HepG2 (cell line): ENCODE data around the gene ROM1. TPM values are rescaled to one million over a fixed set of nuclear protein-coding genes. Genes with fewer than 3 reads are reported as not detected.

ENCODE experiments used
- BORCS8-MEF2B ChIP-seq: sonication (generic); formaldehyde crosslinking; IDR thresholded peaks from 2 replicates; pipeline ENCODE4 v1.8.0; 2022; ENCODE audit warnings: mild to moderate bottlenecking, missing genetic modification reagents
- CC2D1A ChIP-seq: sonication (generic); formaldehyde crosslinking; IDR thresholded peaks from 2 replicates; pipeline ENCODE4 v1.8.1; 2023; ENCODE audit warnings: mild to moderate bottlenecking, missing genetic modification reagents
- FOXP1 ChIP-seq, 2 experiments: fragments of 450-650 bp in 1 of 2; IDR thresholded peaks; 2 replicates each; pipeline ENCODE4 v1.6.1; 2017 to 2018; ENCODE audit warnings: antibody characterized with exemption in 1 of 2
- SETDB1 ChIP-seq: sonication (generic); formaldehyde crosslinking; IDR thresholded peaks from 2 replicates; pipeline ENCODE4 v1.5.1; 2020; ENCODE audit warnings: missing genetic modification reagents, mild to moderate bottlenecking, borderline replicate concordance
- SNAI1 ChIP-seq: sonication (generic); formaldehyde crosslinking; IDR thresholded peaks from 2 replicates; pipeline ENCODE4 v1.5.0; 2020; ENCODE audit warnings: mild to moderate bottlenecking, missing genetic modification reagents, borderline replicate concordance
- TCF7L2 ChIP-seq: IDR thresholded peaks from 2 replicates; pipeline ENCODE4 v1.6.1; 2011; ENCODE audit warnings: mild to moderate bottlenecking, low read depth, low read length, moderate library complexity
- XRCC5 ChIP-seq: fragments of 200-400 bp; formaldehyde crosslinking; optimal IDR thresholded peaks from 2 replicates; pipeline ENCODE3; 2017; ENCODE audit warnings: mild to moderate bottlenecking, low read length
- ZNF501 ChIP-seq: sonication (generic); formaldehyde crosslinking; IDR thresholded peaks from 2 replicates; pipeline ENCODE4 v1.5.1; 2020; ENCODE audit warnings: mild to moderate bottlenecking, moderate library complexity, missing genetic modification reagents
- polyA plus RNA-seq, 8 experiments: library from polyadenylated mRNA; depleted of rRNA in 3 of 8; stranded (reverse) in 7 of 8; unstranded in 1 of 8; fragments of >200 nt; fragmentation: Illumina TruSeq in 4 of 8; extraction: Trizol in 4 of 8; gene quantifications; 2 replicates each; pipeline versions ENCODE4 v1.2.1 to v1.2.3, GENCODE V29; 2011 to 2016; ENCODE audit warnings: low read depth in 4 of 8, missing spikeins in 1 of 8, mixed read lengths in 1 of 8; ENCODE audit not compliant: insufficient read depth in 1 of 8
- total RNA-seq, 5 experiments: library from RNA; depleted of rRNA; stranded (reverse); fragments of >200 nt; fragmentation: Illumina TruSeq; extraction: Trizol; gene quantifications; 2 replicates each; pipeline ENCODE4 v1.2.3, GENCODE V29; 2016; ENCODE audit warnings: low read depth in 1 of 5
- TF ChIP-seq, protein P1 (sequence below): sonication (generic); formaldehyde crosslinking; IDR thresholded peaks from 2 replicates; pipeline ENCODE4 v1.8.0; 2022; ENCODE audit warnings: mild to moderate bottlenecking, missing genetic modification reagents; ENCODE audit not compliant: insufficient replicate concordance
- TF ChIP-seq, protein P2 (sequence below): sonication (generic); formaldehyde crosslinking; IDR thresholded peaks from 2 replicates; pipeline ENCODE4 v1.5.0; 2020; ENCODE audit warnings: missing genetic modification reagents
- TF ChIP-seq, protein P3 (sequence below): sonication (generic); formaldehyde crosslinking; IDR thresholded peaks from 2 replicates; pipeline ENCODE4 v1.5.0; 2020; ENCODE audit warnings: mild to moderate bottlenecking, missing genetic modification reagents, borderline replicate concordance
- TF ChIP-seq, protein P4 (sequence below): sonication (generic); formaldehyde crosslinking; IDR thresholded peaks from 2 replicates; pipeline ENCODE4 v1.4.0; 2020; ENCODE audit warnings: mild to moderate bottlenecking, missing genetic modification reagents, borderline replicate concordance

ROM1 gene
- total and polyA plus RNA-seq, 2 of the 13 experiments (the other 11 are each of a cell fraction or from before 2014, with no cell fraction given) = 1.2 to 2.4 TPM

DNA sequence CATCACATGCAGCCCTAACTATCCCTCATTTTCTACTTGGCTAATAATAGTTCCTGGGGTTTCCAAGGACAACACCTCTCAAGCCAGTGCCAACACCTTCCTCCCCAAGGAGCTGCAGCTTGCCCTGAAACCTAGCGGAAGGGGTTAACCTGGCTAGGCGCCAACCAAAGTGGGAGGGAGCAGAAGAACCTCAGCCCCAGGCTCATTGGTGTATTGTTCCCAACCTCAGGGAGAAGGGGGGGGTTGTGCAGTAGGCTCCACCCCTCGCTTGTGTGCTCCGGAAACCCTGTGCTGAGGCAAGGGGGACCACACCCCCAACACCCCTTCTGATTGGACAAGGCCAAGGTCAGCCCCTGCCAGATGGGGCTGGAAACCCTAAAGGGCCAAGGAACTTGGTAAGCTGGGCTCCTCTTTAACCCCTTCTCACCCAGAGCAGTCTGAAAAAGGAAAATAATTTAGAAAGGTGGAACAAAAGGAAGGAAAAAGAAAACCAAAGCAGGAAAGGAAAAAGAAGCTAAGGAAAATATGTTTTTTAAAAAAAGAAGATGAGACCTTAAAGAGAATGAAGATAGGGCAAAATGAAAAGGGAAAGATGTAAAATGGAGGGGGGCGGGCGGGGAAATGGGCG lies 13.9 kb upstream of the ROM1 start (continued):
- TF ChIP-seq, protein P1, sequence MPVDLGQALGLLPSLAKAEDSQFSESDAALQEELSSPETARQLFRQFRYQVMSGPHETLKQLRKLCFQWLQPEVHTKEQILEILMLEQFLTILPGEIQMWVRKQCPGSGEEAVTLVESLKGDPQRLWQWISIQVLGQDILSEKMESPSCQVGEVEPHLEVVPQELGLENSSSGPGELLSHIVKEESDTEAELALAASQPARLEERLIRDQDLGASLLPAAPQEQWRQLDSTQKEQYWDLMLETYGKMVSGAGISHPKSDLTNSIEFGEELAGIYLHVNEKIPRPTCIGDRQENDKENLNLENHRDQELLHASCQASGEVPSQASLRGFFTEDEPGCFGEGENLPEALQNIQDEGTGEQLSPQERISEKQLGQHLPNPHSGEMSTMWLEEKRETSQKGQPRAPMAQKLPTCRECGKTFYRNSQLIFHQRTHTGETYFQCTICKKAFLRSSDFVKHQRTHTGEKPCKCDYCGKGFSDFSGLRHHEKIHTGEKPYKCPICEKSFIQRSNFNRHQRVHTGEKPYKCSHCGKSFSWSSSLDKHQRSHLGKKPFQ = no peak
- TF ChIP-seq XRCC5 (peak; percentile 84), ZNF501 (CRISPR knock-in tag) (peak; percentile 39; the same call in 1 of the 2 replicates), BORCS8-MEF2B (CRISPR knock-in tag) (no peak), TCF7L2 (no peak), SNAI1 (CRISPR knock-in tag) (no peak), SETDB1 (CRISPR knock-in tag) (no peak), FOXP1 (IDR thresholded peaks at IDR 0.05) (no peak), FOXP1 (CRISPR knock-in tag; IDR thresholded peaks at IDR 0.05) (no peak), CC2D1A (CRISPR knock-in tag) (no peak)
- TF ChIP-seq, protein P2, sequence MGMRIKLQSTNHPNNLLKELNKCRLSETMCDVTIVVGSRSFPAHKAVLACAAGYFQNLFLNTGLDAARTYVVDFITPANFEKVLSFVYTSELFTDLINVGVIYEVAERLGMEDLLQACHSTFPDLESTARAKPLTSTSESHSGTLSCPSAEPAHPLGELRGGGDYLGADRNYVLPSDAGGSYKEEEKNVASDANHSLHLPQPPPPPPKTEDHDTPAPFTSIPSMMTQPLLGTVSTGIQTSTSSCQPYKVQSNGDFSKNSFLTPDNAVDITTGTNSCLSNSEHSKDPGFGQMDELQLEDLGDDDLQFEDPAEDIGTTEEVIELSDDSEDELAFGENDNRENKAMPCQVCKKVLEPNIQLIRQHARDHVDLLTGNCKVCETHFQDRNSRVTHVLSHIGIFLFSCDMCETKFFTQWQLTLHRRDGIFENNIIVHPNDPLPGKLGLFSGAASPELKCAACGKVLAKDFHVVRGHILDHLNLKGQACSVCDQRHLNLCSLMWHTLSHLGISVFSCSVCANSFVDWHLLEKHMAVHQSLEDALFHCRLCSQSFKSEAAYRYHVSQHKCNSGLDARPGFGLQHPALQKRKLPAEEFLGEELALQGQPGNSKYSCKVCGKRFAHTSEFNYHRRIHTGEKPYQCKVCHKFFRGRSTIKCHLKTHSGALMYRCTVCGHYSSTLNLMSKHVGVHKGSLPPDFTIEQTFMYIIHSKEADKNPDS = no peak
- TF ChIP-seq, protein P3, sequence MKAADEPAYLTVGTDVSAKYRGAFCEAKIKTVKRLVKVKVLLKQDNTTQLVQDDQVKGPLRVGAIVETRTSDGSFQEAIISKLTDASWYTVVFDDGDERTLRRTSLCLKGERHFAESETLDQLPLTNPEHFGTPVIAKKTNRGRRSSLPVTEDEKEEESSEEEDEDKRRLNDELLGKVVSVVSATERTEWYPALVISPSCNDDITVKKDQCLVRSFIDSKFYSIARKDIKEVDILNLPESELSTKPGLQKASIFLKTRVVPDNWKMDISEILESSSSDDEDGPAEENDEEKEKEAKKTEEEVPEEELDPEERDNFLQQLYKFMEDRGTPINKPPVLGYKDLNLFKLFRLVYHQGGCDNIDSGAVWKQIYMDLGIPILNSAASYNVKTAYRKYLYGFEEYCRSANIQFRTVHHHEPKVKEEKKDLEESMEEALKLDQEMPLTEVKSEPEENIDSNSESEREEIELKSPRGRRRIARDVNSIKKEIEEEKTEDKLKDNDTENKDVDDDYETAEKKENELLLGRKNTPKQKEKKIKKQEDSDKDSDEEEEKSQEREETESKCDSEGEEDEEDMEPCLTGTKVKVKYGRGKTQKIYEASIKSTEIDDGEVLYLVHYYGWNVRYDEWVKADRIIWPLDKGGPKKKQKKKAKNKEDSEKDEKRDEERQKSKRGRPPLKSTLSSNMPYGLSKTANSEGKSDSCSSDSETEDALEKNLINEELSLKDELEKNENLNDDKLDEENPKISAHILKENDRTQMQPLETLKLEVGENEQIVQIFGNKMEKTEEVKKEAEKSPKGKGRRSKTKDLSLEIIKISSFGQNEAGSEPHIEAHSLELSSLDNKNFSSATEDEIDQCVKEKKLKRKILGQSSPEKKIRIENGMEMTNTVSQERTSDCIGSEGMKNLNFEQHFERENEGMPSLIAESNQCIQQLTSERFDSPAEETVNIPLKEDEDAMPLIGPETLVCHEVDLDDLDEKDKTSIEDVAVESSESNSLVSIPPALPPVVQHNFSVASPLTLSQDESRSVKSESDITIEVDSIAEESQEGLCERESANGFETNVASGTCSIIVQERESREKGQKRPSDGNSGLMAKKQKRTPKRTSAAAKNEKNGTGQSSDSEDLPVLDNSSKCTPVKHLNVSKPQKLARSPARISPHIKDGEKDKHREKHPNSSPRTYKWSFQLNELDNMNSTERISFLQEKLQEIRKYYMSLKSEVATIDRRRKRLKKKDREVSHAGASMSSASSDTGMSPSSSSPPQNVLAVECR (CRISPR knock-in tag) = peak; percentile 69; the same call in 1 of the 2 replicates
- TF ChIP-seq, protein P4, sequence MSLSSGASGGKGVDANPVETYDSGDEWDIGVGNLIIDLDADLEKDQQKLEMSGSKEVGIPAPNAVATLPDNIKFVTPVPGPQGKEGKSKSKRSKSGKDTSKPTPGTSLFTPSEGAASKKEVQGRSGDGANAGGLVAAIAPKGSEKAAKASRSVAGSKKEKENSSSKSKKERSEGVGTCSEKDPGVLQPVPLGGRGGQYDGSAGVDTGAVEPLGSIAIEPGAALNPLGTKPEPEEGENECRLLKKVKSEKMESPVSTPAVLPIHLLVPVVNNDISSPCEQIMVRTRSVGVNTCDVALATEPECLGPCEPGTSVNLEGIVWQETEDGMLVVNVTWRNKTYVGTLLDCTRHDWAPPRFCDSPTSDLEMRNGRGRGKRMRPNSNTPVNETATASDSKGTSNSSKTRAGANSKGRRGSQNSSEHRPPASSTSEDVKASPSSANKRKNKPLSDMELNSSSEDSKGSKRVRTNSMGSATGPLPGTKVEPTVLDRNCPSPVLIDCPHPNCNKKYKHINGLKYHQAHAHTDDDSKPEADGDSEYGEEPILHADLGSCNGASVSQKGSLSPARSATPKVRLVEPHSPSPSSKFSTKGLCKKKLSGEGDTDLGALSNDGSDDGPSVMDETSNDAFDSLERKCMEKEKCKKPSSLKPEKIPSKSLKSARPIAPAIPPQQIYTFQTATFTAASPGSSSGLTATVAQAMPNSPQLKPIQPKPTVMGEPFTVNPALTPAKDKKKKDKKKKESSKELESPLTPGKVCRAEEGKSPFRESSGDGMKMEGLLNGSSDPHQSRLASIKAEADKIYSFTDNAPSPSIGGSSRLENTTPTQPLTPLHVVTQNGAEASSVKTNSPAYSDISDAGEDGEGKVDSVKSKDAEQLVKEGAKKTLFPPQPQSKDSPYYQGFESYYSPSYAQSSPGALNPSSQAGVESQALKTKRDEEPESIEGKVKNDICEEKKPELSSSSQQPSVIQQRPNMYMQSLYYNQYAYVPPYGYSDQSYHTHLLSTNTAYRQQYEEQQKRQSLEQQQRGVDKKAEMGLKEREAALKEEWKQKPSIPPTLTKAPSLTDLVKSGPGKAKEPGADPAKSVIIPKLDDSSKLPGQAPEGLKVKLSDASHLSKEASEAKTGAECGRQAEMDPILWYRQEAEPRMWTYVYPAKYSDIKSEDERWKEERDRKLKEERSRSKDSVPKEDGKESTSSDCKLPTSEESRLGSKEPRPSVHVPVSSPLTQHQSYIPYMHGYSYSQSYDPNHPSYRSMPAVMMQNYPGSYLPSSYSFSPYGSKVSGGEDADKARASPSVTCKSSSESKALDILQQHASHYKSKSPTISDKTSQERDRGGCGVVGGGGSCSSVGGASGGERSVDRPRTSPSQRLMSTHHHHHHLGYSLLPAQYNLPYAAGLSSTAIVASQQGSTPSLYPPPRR = peak; percentile 28; the same call in 1 of the 2 replicates
